LNCAP (cell line): ENCODE measurements around the gene CNTNAP2.

Source experiments
- TF ChIP-seq, protein P1 (sequence below): fragments of 450-650 bp; IDR thresholded peaks from 2 replicates; pipeline ENCODE4 v1.5.1; 2017; ENCODE audit warnings: mild to moderate bottlenecking

The CNTNAP2 gene

DNA sequence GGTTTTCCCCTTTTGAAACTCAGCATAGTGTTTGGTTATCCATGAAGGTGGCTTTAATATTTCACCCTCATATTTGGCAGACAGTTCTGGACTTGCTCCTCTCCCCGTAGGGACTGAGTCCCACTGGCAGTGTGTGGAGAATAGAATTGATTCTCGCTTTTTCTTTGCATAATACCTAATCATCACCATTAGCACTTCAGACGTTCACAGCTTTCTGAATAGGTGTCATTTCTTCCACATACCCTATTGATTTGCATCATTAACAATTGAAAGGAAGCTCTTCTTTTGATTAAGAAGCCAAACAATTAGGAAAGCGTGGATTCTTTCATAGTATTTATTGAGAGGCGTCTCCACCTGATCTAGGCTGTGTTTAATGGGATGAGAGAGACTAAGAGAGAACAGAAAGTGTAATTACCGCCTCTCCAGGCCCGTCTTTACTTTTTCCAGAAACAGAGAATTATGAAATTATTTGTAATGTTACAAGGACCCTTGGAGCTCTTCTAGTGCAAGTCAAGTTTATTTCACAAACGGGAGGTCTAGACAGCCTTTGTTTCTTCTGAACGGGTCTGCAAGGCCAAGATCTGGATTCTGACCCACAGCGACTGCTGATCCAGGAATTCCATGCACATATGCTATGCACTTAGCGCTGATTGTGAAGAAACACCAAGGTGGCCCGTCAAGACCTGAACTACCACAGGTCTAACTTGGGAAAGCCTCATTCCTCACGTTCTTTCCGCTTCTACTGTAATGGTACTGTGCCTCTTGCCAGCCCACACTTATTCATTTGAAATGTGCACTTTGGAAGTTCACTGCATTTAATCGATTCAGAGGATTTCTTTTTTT, 2224.1 kb downstream of the CNTNAP2 start:
- TF ChIP-seq, protein P1, sequence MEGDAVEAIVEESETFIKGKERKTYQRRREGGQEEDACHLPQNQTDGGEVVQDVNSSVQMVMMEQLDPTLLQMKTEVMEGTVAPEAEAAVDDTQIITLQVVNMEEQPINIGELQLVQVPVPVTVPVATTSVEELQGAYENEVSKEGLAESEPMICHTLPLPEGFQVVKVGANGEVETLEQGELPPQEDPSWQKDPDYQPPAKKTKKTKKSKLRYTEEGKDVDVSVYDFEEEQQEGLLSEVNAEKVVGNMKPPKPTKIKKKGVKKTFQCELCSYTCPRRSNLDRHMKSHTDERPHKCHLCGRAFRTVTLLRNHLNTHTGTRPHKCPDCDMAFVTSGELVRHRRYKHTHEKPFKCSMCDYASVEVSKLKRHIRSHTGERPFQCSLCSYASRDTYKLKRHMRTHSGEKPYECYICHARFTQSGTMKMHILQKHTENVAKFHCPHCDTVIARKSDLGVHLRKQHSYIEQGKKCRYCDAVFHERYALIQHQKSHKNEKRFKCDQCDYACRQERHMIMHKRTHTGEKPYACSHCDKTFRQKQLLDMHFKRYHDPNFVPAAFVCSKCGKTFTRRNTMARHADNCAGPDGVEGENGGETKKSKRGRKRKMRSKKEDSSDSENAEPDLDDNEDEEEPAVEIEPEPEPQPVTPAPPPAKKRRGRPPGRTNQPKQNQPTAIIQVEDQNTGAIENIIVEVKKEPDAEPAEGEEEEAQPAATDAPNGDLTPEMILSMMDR = no peak

DNA sequence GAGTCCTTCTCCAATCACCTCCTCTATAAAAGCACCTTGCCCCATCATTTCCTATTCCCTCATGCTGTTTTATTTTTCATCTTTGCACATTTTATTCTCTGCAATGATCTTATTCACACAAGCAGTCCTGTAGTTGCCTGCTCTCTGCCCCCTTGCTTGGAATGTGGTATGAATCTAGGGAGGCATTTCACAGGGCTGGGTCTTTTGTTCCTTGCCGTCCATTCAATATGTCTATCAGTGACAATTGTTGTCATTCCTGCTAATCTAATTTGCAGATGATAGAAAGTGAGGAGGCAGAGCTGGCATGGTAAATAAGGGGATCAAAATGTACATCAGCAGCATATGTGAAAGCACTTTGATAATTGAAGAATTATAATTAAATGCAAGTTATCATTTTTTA, 2227.8 kb downstream of the CNTNAP2 start:
- TF ChIP-seq, protein P1 = no peak

DNA sequence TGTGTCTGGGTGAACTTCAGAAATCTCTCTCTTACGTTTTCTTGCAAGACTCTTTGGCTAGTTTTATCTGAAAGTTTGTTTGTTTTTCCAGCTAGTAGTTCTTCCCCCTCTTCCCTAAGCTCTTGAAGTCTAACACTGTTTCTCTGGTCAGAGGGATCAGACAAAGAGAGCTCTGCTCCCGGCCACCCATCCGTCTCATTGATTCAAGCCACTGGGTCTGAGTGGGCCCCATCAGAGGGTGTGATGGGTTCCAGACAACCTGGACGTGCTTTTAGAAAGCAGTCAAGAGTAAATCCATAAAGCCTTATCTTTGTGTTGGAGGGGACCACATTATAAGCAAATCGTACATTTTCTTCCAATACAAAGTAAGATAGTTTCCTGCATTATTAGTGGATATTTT, 2231.4 kb downstream of the CNTNAP2 start:
- TF ChIP-seq, protein P1 = no peak

DNA sequence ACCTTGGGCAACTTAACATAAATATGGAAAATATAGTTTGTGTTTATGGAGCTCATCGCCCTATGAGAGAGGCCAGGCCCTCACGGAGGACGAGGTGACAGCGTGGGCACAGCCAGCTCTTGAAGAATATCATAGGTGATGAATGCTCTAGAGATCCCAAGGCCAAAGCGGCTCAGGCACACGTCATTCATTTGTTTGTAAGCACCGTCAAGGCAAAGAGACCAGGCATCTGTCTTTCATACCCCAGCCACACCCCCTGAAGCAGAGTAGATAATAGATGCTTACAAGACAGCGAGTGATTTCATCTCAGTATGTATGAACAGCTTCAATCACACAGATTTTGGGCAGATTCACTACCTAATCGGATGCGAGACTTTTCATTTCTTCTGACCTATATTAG, 2231.9 kb downstream of the CNTNAP2 start:
- TF ChIP-seq, protein P1 = no peak

DNA sequence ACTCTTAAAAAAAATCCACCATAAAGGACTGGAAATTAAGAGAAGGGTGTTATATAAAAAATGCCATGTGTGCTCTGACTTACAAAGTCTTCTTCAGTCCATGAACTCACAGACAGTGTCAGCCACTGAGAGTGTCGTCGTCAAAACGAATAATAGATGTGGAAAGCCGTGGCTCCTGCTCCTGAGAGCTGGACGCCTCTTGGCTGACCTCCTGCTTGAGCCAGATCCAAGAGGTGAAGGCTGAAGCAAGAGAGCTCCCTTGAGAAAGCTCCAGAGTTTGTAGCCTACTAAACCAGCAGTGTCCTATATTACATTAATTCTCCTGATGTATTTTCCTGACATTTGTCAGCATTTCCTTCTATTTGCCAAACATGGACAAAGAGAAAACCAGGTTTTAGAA, 2239.7 kb downstream of the CNTNAP2 start:
- TF ChIP-seq, protein P1 = no peak

DNA sequence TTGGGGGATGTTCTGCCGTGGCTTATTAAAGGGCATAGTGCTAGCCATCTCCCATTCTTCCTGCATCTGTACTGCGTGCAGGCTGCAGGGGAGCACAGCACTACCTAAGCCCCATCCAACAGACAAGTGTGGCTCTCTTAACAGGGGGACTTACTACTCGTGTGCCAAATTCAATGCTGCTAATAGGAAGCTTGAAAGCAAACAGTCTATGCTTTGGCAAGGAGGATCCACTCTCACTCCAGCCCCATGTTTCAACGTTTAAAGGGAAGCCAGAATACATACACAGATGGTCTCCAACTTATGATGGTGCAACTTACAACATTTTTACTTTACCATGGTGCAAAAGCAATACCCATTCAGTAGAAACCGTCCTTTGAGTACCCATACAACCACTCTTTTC, 2245.9 kb downstream of the CNTNAP2 start:
- TF ChIP-seq, protein P1 = no peak

DNA sequence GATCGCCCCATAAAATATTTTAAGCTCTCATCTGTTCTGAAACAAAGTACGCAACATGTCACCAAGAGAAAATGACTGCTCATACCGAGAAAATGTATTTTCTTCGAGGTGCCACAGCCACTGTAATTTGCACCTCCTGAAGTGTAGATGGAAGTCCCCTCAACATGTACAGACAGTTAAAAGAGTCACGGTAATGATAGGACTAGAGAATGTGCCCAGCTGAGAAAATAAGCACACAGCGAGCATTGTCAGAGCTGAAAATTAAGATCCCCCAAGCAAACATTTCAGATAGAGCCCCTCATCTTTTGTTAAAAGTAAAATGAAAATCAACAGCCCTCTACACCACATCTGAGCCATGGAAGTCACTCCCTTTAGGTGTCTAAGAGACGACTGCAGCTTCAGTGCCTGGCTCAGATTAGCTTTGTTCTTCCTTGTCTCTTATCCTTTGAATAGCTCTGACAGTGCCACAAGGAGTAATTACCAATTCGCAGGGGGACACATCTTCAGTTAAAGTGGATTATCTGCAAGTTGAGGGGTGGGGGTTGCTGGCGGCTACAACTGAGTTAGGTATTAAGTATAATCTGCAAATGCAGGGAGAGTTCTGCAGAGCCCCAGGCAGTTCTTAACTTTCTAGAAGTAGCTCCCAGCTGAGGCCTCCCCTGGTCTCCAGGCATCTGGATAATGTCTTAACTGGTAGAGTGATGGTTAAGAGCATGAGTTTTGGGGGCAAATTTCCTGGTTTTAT, 2251.3 kb downstream of the CNTNAP2 start:
- TF ChIP-seq, protein P1 = no peak
